Caco-2 (cell line): ENCODE results near the gene TYROBP. TPM values are rescaled to one million over a fixed set of nuclear protein-coding genes. Genes with fewer than 3 reads are reported as not detected.
"Not testable (repeated sequence)": the region's sequence is repeated elsewhere in the genome, so short reads cannot be mapped to it uniquely, and the experiment has no call there.

Experiments
- BruUV-seq: library from RNA; stranded (reverse); fragments of 400-500 nt; replicated peaks from 2 replicates; lab custom pipeline; 2021; lab: Mats Ljungman, UMichigan
- CTCF ChIA-PET: fragments of 300-600 bp; sonication (Branson Sonifier 250); formaldehyde crosslinking; loops from one replicate; lab custom pipeline; 2022; ENCODE audit warnings: antibody characterized with exemption; lab: Charles Lee
- POLR2A ChIA-PET: fragments of 300-600 bp; sonication (Branson Sonifier 250); formaldehyde crosslinking; loops from one replicate; lab custom pipeline; 2022; ENCODE audit warnings: antibody characterized with exemption; lab: Charles Lee
- DNase-seq, 2 experiments: peaks; one replicate each; pipeline versions ENCODE4 v3.0.0 to v3.0.0-alpha.2; 2020 to 2022
- H3K27me3 ChIP-seq: replicated peaks from 2 replicates; pipeline ENCODE4 v1.6.0; 2011; ENCODE audit warnings: low read length; ENCODE audit not compliant: control insufficient read depth, insufficient read depth
- H3K36me3 ChIP-seq: 2 replicates; pipeline ENCODE4 v1.5.1; 2011; ENCODE audit warnings: low read length; ENCODE audit not compliant: control insufficient read depth, insufficient read depth
- H3K4me1 ChIP-seq: fragments of 250-450 bp; sonication (Bioruptor Pico); 2 replicates; pipeline ENCODE4 v1.5.1; 2020; ENCODE audit warnings: mild to moderate bottlenecking
- H3K4me3 ChIP-seq: 2 replicates; pipeline ENCODE4 v1.5.1; 2011; ENCODE audit warnings: low read depth, mild to moderate bottlenecking, control low read depth, low read length
- H3K9me3 ChIP-seq: fragments of 250-450 bp; sonication (Bioruptor Pico); 2 replicates; pipeline ENCODE4 v1.5.1; 2020; ENCODE audit warnings: mild to moderate bottlenecking, moderate library complexity
- H3K27ac Mint-ChIP-seq: one replicate; pipeline ENCODE4 v1.8.0; 2022; ENCODE audit warnings: mixed read lengths; ENCODE audit not compliant: unreplicated experiment
- H3K27me3 Mint-ChIP-seq: one replicate; pipeline ENCODE4 v1.8.0; 2022; ENCODE audit warnings: mixed read lengths; ENCODE audit not compliant: insufficient read depth, unreplicated experiment
- H3K36me3 Mint-ChIP-seq: one replicate; pipeline ENCODE4 v1.8.0; 2022; ENCODE audit warnings: mild to moderate bottlenecking, mixed read lengths; ENCODE audit not compliant: insufficient read depth, unreplicated experiment
- H3K4me1 Mint-ChIP-seq: one replicate; pipeline ENCODE4 v1.8.0; 2022; ENCODE audit warnings: low read depth, mixed read lengths; ENCODE audit not compliant: unreplicated experiment
- H3K4me3 Mint-ChIP-seq: one replicate; pipeline ENCODE4 v1.8.0; 2022; ENCODE audit warnings: mild to moderate bottlenecking, moderate library complexity, mixed read lengths; ENCODE audit not compliant: unreplicated experiment
- H3K9me3 Mint-ChIP-seq: one replicate; pipeline ENCODE4 v1.8.0; 2022; ENCODE audit warnings: mixed read lengths; ENCODE audit not compliant: unreplicated experiment
- CTCF ChIP-seq, 2 experiments: fragments of 200-600 bp in 1 of 2; IDR thresholded peaks; 1 replicate in 1 of 2; 2 replicates in 1 of 2; pipeline versions ENCODE4 v1.5.1 to v1.8.0; 2011 to 2022; ENCODE audit warnings: antibody characterized with exemption in 1 of 2, control low read depth in 1 of 2, inconsistent platforms in 1 of 2, low read depth in 1 of 2, low read length in 1 of 2, mild to moderate bottlenecking in 1 of 2, moderate library complexity in 1 of 2; ENCODE audit not compliant: insufficient read depth in 1 of 2, severe bottlenecking in 1 of 2, unreplicated experiment in 1 of 2
- intact Hi-C: fragments of 100-400 bp; cut with micrococcal nuclease; formaldehyde crosslinking; loops from one replicate; pipeline ENCODE4 v1.10.0; 2022; ENCODE audit not compliant: unreplicated experiment
- total RNA-seq: library from RNA; stranded (reverse); gene quantifications from 2 replicates; pipeline ENCODE4 v1.2.3, GENCODE V29; 2022

The TYROBP gene
- total RNA-seq, 1 experiment from 2014 or later: not detected

DNA sequence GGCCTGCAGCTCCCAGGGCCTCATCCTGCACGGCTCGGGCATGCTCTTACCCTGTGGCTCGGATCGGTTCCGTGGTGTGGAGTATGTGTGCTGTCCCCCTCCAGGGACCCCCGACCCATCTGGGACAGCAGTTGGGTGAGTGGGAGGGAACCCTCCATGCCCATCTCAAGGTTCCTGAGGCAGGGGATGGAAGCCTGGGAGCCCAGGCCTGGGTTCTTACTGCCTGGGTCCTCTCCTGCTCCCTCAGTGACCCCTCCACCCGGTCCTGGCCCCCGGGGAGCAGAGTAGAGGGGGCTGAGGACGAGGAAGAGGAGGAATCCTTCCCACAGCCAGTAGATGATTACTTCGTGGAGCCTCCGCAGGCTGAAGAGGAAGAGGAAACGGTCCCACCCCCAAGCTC is 36.5 kb downstream of the TYROBP start:
- peaks cover 9% of the 10 kb centered on the region for H3K4me1 Mint-ChIP-seq
- H3K9me3 Mint-ChIP-seq: no peaks in the 10 kb centered on the region
- H3K9me3 ChIP-seq: no peaks in the 10 kb centered on the region

GRCh38 chr19:35870798-35871197 is 37.3 kb downstream of the TYROBP start:
- Histone ChIP-seq H3K36me3 (no peaks in the 10 kb centered on the region; the same call in none of the 2 replicates), H3K4me3 (no peak overlapping the region), H3K27me3 (no peaks in the 10 kb centered on the region; the same call in 1 of the 2 replicates), H3K4me1 (peaks cover 23% of the 10 kb centered on the region), H3K9me3 (no peaks in the 10 kb centered on the region)
- H3K9me3 Mint-ChIP-seq: no peaks in the 10 kb centered on the region
- no peak overlapping the region for H3K4me3 Mint-ChIP-seq
- BruUV-seq: no TSS peak
- TF ChIP-seq CTCF (IDR thresholded peaks at IDR 0.05; ENCODE audit: insufficient read depth in 1 of 2, low read depth in 1 of 2, low read length in 1 of 2, severe bottlenecking in 1 of 2, unreplicated experiment in 1 of 2): no peak
- H3K27ac Mint-ChIP-seq: no peak overlapping the region
- no peak for DNase-seq
- H3K27me3 Mint-ChIP-seq: peaks cover 25% of the 10 kb centered on the region
- ChIA-PET POLR2A (no interaction called here), CTCF (interaction anchor here (0.5 to 1.6 kb wide), 3 partner anchors 53 to 176 kb away, joined by 4 to 6 read pairs (median 4); no protein-coding TSS in a partner anchor)
- peaks cover 9% of the 10 kb centered on the region for H3K4me1 Mint-ChIP-seq
- H3K36me3 Mint-ChIP-seq: no peaks in the 10 kb centered on the region
- intact Hi-C loops: no loop called here

More for the DNA sequence above, 36.5 kb downstream of the TYROBP start:
- H3K27me3 ChIP-seq: no peaks in the 10 kb centered on the region; the same call in none of the 2 replicates
- no peak for TF ChIP-seq CTCF (IDR thresholded peaks at IDR 0.05; ENCODE audit: insufficient read depth in 1 of 2, low read depth in 1 of 2, low read length in 1 of 2, severe bottlenecking in 1 of 2, unreplicated experiment in 1 of 2)
- ChIA-PET CTCF (no interaction called here), POLR2A (no interaction called here)
- Mint-ChIP-seq H3K36me3 (no peaks in the 10 kb centered on the region), H3K4me3 (no peak overlapping the region), H3K27me3 (peaks cover 24% of the 10 kb centered on the region), H3K27ac (no peak overlapping the region)
- intact Hi-C loops: no loop called here
- H3K36me3 ChIP-seq: no peaks in the 10 kb centered on the region; the same call in none of the 2 replicates
- no TSS peak for BruUV-seq
- no peak for DNase-seq
- H3K4me3 ChIP-seq: no peak overlapping the region
- peaks cover 23% of the 10 kb centered on the region for H3K4me1 ChIP-seq

DNA sequence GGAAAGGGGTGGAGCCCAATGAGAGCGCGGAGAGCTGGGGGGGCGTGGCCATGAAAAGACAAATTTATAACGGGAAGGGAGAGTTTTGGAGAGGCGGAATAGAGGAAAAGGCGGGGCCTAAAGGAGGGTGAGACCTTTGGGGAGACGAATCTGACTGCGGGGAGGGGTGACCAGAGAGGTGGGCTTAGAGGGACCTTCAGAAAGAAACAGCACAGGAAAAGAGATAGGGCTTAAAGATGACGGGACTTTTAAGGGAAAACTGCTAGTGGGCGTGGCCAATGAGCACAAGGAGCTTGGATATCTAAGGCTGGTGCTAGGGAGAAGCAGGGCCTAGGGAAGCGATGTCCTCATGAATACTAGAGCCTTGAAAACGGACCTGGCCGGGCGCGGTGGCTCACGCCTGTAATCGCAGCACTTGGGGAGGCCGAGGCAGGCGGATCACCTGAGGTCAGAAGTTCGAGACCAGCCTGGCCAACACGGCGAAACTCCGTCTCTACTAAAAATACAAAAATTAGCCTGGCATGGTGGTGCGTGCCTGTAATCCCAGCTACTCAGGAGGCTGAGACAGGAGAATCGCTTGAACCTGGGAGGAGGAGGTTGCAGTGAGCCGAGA is 37.9 kb downstream of the TYROBP start:
- DNase-seq: peak in 1 of 2 experiments; percentile 60
- POLR2A ChIA-PET: not testable (repeated sequence)

More for the DNA sequence above, 37.9 kb downstream of the TYROBP start:
- Mint-ChIP-seq H3K27me3 (peaks cover 31% of the 10 kb centered on the region), H3K4me3 (peak overlapping the region; percentile 75)
- H3K9me3 ChIP-seq, H3K4me3 ChIP-seq, BruUV-seq, H3K36me3 ChIP-seq, H3K9me3 Mint-ChIP-seq, H3K27me3 ChIP-seq, H3K27ac Mint-ChIP-seq, H3K4me1 Mint-ChIP-seq, H3K36me3 Mint-ChIP-seq, intact Hi-C loops: not testable (repeated sequence)
- H3K4me1 ChIP-seq: peaks cover 23% of the 10 kb centered on the region
- CTCF ChIA-PET: interaction anchor here (1.0 to 1.6 kb wide), 4 partner anchors 9 to 360 kb away, joined by 3 to 8 read pairs (median 4); no protein-coding TSS in a partner anchor
